Ovary (tissue), 3 donors: ENCODE data around the gene RBM6.

Experiments
- POLR2A ChIP-seq: fragments of 450-650 bp; IDR thresholded peaks from one replicate; pipeline ENCODE4 v1.6.1; 2017; ENCODE audit warnings: antibody characterized with exemption, mild to moderate bottlenecking, moderate library complexity
- TF ChIP-seq, protein P1 (sequence below), 3 donors: fragments of 450-650 bp in 2 of 3; fragments of 200-600 bp in 1 of 3; IDR thresholded peaks; one replicate each; pipeline versions ENCODE4 v1.5.1 to v1.8.0; 2016 to 2022; ENCODE audit warnings: antibody characterized with exemption in 3 of 3, mild to moderate bottlenecking in 1 of 3
- donor health status: DM: no; HTN: no; CAD: no.

DNA sequence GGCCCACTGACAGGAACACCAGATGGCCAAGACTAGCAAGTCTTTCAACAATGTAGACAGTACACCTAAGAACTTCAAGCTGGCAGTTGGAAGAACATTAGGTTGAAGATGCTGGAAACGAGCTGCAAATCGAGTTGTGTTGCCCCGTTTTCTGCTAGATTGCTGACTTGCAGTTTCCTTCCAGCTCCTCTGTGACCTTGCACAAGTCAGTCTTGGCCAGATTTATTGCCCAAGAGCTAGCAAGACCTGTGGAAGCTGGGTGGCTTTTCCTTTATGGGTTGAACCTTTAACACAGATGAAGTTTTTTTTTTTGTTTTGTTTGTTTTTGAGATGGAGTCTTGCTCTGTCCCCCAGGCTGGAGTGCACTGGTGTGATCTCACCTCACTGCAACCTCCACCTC is 2.9 kb upstream of the RBM6 start:
- TF ChIP-seq, protein P1, sequence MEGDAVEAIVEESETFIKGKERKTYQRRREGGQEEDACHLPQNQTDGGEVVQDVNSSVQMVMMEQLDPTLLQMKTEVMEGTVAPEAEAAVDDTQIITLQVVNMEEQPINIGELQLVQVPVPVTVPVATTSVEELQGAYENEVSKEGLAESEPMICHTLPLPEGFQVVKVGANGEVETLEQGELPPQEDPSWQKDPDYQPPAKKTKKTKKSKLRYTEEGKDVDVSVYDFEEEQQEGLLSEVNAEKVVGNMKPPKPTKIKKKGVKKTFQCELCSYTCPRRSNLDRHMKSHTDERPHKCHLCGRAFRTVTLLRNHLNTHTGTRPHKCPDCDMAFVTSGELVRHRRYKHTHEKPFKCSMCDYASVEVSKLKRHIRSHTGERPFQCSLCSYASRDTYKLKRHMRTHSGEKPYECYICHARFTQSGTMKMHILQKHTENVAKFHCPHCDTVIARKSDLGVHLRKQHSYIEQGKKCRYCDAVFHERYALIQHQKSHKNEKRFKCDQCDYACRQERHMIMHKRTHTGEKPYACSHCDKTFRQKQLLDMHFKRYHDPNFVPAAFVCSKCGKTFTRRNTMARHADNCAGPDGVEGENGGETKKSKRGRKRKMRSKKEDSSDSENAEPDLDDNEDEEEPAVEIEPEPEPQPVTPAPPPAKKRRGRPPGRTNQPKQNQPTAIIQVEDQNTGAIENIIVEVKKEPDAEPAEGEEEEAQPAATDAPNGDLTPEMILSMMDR (IDR thresholded peaks at IDR 0.05), result no peak
- no peak for TF ChIP-seq POLR2A
